Peyer's patch (tissue), 4 donors: Measurements from ENCODE around the gene RALGPS1. TPM values are rescaled to one million over a fixed set of nuclear protein-coding genes. Genes with fewer than 3 reads are reported as not detected.

Source experiments
- DNase-seq, 3 donors: peaks; one replicate each; pipeline ENCODE4 v3.0.0-alpha.2; 2017 to 2019
- H3K27ac ChIP-seq, 4 donors: fragments of 200-600 bp; sonication (generic); one replicate each; pipeline ENCODE4 v1.5.1; 2016 to 2019
- H3K27me3 ChIP-seq, 2 donors: fragments of 200-600 bp; sonication (generic); one replicate each; pipeline ENCODE4 v1.5.1; 2019
- H3K36me3 ChIP-seq, 3 donors: fragments of 200-600 bp; sonication (generic); one replicate each; pipeline ENCODE4 v1.5.1; 2016 to 2019
- H3K4me1 ChIP-seq, 4 donors: fragments of 200-600 bp; sonication (generic); one replicate each; pipeline ENCODE4 v1.5.1; 2016 to 2019
- H3K4me3 ChIP-seq, 4 donors: fragments of 200-600 bp; sonication (generic); 1 replicate in 3 of 4; 2 replicates in 1 of 4; pipeline ENCODE4 v1.5.1; 2016 to 2019; ENCODE audit warnings: mild to moderate bottlenecking in 1 of 4
- H3K9me3 ChIP-seq, 4 donors: fragments of 200-600 bp; sonication (generic); one replicate each; pipeline ENCODE4 v1.5.1; 2016 to 2019; ENCODE audit warnings: mild to moderate bottlenecking in 1 of 4
- POLR2A ChIP-seq, 2 donors: fragments of 450-650 bp; IDR thresholded peaks; one replicate each; pipeline ENCODE4 v1.5.1; 2017; ENCODE audit warnings: antibody characterized with exemption in 2 of 2, mild to moderate bottlenecking in 2 of 2, moderate library complexity in 2 of 2
- total RNA-seq, 4 donors: library from RNA; depleted of rRNA; stranded (reverse); fragments of >200 nt; gene quantifications; one replicate each; pipeline ENCODE4 v1.1.0, GENCODE V29; 2016
- TF ChIP-seq, protein P1 (sequence below), 6 experiments: fragments of 450-650 bp in 4 of 6; fragments of 200-600 bp in 2 of 6; sonication (generic) in 1 of 6; IDR thresholded peaks; one replicate each; pipeline ENCODE4 v1.5.1; 2017 to 2019; ENCODE audit warnings: antibody characterized with exemption in 6 of 6, mild to moderate bottlenecking in 3 of 6, moderate library complexity in 1 of 6

RALGPS1 gene
- total RNA-seq, 4 donors from 2014 or later: 38.8 to 158 (median 141) TPM

DNA sequence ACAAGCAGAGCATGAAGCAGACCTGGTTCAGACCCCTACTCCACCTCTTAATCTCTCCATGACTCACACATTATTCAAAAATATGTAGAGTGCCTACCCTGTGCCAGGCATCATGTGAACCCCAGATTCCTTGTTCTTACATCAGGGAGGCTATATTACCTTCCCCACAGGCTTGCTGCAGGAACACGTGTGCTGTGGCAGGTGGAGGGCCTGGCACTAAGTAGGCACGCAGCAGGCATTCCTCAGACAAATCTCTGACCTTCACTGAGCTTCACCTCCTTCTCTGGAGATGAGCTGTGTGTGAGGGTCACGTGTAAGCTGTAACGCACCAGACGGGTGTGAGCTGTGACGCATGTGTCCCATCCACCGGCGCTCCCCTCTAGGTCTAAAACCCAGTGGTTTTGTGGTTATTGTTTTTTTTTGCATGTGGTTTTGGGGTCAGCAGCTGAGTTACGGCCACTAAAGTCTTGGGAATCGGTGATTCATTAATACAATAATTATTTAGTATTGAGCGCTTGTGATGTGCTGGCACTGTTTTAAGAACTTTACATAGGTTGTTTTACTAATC, 177.5 kb downstream of the RALGPS1 start:
- Histone ChIP-seq H3K9me3 (no peaks in the 10 kb centered on the region), H3K27me3 (no peaks in the 10 kb centered on the region), H3K36me3 (peaks cover 0 to 75% (median 0%) of the 10 kb centered on the region in 3 donors), H3K4me3 (no peak overlapping the region), H3K4me1 (no peaks in the 10 kb centered on the region), H3K27ac (no peak overlapping the region)
- DNase-seq: peak in 1 of 3 donors; percentile 36
- no peak for TF ChIP-seq POLR2A (IDR thresholded peaks at IDR 0.05)
- TF ChIP-seq, protein P1, sequence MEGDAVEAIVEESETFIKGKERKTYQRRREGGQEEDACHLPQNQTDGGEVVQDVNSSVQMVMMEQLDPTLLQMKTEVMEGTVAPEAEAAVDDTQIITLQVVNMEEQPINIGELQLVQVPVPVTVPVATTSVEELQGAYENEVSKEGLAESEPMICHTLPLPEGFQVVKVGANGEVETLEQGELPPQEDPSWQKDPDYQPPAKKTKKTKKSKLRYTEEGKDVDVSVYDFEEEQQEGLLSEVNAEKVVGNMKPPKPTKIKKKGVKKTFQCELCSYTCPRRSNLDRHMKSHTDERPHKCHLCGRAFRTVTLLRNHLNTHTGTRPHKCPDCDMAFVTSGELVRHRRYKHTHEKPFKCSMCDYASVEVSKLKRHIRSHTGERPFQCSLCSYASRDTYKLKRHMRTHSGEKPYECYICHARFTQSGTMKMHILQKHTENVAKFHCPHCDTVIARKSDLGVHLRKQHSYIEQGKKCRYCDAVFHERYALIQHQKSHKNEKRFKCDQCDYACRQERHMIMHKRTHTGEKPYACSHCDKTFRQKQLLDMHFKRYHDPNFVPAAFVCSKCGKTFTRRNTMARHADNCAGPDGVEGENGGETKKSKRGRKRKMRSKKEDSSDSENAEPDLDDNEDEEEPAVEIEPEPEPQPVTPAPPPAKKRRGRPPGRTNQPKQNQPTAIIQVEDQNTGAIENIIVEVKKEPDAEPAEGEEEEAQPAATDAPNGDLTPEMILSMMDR (IDR thresholded peaks at IDR 0.05): no peak

DNA sequence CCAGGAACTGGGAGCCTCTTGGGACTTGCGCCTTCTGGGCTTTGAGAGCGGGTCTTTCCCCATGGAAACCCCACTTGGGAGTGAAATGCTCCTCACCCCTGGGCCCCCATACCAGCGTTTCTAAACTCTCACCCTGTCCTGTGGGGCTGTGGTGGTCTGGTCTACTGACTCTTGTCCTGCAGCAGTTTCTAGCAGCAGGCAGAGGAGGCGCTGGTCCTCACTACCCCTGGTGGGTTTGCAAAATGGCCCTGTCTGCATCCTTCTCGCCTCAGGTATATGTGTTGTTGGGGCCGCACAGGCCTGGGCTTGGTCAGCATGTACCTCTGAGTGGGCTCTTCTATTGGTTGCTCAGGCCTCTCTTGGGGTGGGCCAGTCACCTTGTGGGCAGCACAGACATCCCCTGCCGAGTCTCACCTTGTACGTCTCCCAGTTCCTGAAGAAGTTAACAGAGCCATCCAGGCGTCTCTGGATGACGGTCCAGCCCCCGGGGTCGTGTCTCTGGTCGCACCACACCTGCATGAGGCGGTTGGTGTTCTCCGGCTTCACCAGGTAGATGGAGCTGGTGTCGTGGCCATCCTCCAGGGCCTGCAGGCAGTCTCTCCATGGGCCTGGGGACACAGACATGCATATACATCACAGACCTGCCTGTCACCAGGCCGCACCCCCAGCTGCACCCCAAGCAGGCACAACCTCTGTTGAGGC, 178.9 kb downstream of the RALGPS1 start:
- TF ChIP-seq POLR2A (IDR thresholded peaks at IDR 0.05): no peak
- TF ChIP-seq, protein P1 (IDR thresholded peaks at IDR 0.05): no peak
- Histone ChIP-seq H3K4me1 (no peaks in the 10 kb centered on the region), H3K9me3 (no peaks in the 10 kb centered on the region), H3K27ac (no peak overlapping the region), H3K36me3 (peaks cover 0 to 68% (median 0%) of the 10 kb centered on the region in 3 donors), H3K4me3 (no peak overlapping the region), H3K27me3 (no peaks in the 10 kb centered on the region)
- peak in 1 of 3 donors; percentile 41 for DNase-seq

GRCh38 chr9:127095411-127095810, 180.8 kb downstream of the RALGPS1 start:
- Histone ChIP-seq H3K27ac (no peak overlapping the region), H3K9me3 (no peaks in the 10 kb centered on the region), H3K4me3 (no peak overlapping the region), H3K4me1 (no peaks in the 10 kb centered on the region), H3K27me3 (no peaks in the 10 kb centered on the region), H3K36me3 (peaks cover 0 to 51% (median 0%) of the 10 kb centered on the region in 3 donors)
- TF ChIP-seq, protein P1 (IDR thresholded peaks at IDR 0.05): no peak
- TF ChIP-seq POLR2A (IDR thresholded peaks at IDR 0.05): no peak
- peak in 1 of 3 donors; percentile 43 for DNase-seq

- Histone ChIP-seq H3K27me3 (no peaks in the 10 kb centered on the region), H3K4me3 (no peak overlapping the region), H3K9me3 (no peaks in the 10 kb centered on the region), H3K36me3 (peaks cover 0 to 46% (median 0%) of the 10 kb centered on the region in 3 donors), H3K4me1 (no peaks in the 10 kb centered on the region), H3K27ac (no peak overlapping the region)
- DNase-seq: no peak
- TF ChIP-seq POLR2A (IDR thresholded peaks at IDR 0.05): no peak
- TF ChIP-seq, protein P1 (IDR thresholded peaks at IDR 0.05): no peak
Observed at GRCh38 chr9:127096208-127096607, 181.6 kb downstream of the RALGPS1 start.

GRCh38 chr9:127097683-127098082, 183.1 kb downstream of the RALGPS1 start:
- Histone ChIP-seq H3K4me3 (no peak overlapping the region), H3K4me1 (no peaks in the 10 kb centered on the region), H3K36me3 (peaks cover 0 to 33% (median 0%) of the 10 kb centered on the region in 3 donors), H3K27me3 (no peaks in the 10 kb centered on the region), H3K9me3 (no peaks in the 10 kb centered on the region), H3K27ac (no peak overlapping the region)
- DNase-seq: no peak
- TF ChIP-seq, protein P1 (IDR thresholded peaks at IDR 0.05): no peak
- no peak for TF ChIP-seq POLR2A (IDR thresholded peaks at IDR 0.05)
